ENCODE measurements around the gene FXYD1. TPM values are rescaled to one million over a fixed set of nuclear protein-coding genes. Genes with fewer than 3 reads are reported as not detected.

Gene FXYD1
- polyA plus RNA-seq, 2 of the 4 experiments (the other 2 are of a cell fraction): not detected

DNA sequence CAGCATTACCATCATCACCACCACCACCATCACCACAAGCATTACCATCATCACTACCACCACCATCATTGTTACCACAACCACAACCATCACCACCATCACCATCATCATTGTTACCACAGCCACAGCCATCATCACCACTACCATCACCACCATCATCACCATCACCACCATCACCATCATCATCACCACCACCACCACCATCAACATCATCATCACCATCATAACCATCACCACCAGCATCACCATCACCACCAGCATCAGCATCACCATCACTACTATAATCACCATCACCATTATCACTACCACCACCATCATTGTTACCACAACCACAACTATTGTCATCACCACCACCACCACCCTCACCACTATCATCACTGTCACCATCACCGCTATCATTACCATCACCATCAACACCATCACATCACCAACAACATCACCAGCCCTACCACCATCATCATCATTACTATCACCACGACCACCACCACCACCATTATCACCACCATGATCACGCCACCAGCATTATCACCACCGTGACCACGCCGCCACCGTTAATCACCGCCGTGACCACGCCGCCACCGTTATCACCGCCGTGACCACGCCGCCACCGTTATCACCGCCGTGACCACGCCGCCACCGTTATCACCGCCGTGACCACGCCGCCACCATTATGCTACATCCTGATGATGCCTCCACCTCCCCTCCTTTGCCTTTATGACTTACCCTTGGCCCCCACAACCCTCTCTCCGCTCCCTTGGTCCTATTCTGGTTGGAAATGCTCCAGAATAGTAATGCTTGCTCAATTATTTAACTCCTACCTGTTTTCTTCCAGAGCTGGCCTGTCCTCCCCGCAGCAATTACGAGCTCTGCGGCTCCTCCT is 33.0 kb upstream of the FXYD1 start (continued):
- TF ChIP-seq, protein P1, sequence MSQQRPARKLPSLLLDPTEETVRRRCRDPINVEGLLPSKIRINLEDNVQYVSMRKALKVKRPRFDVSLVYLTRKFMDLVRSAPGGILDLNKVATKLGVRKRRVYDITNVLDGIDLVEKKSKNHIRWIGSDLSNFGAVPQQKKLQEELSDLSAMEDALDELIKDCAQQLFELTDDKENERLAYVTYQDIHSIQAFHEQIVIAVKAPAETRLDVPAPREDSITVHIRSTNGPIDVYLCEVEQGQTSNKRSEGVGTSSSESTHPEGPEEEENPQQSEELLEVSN (IDR thresholded peaks at IDR 0.05; ENCODE audit: borderline replicate concordance, low read depth): no peak
- TF ChIP-seq FOSB (CRISPR knock-in tag; IDR thresholded peaks at IDR 0.05): no peak
- no peak for TF ChIP-seq JUNB (IDR thresholded peaks at IDR 0.05)

DNA sequence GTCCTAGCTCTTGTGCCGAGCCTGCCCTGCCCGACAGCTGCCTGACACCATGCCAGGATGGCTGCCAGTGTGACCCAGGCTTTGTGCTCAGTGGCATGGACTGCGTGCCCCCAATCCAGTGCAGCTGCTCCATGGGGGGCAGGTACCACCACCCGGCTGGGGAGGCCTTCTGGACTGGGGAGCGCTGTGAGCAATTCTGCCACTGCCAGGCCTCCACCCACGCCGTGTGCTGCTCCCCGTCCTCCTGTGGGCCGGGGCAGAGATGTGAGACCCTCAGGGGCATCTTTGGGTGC is 32.4 kb upstream of the FXYD1 start:
- Histone ChIP-seq H3K27ac (no peak overlapping the region), H3K4me2 (no peak overlapping the region), H3K4me3 (no peak overlapping the region), H3K4me1 (peaks cover 6% of the 10 kb centered on the region; the same call in 1 of the 3 replicates), H3K9me3 (peaks cover 6% of the 10 kb centered on the region; the same call in 1 of the 3 replicates)
- ATAC-seq: no peak
- ChIA-PET POLR2A (interaction anchor here (0.6 kb wide), 1 partner anchor 731 kb away, joined by 3 read pairs; no protein-coding TSS in a partner anchor), CTCF (interaction anchor here (0.6 to 3.7 kb wide), 7 partner anchors 9 to 599 kb away, joined by 3 to 29 read pairs (median 8); no protein-coding TSS in a partner anchor)
- TF ChIP-seq CHD2 (IDR thresholded peaks at IDR 0.05; ENCODE audit: low read length, partially characterized antibody) (no peak), HOXA7 (CRISPR knock-in tag; IDR thresholded peaks at IDR 0.05) (no peak), RAD21 (conservative IDR thresholded peaks at IDR 0.05 in 1 of 2, IDR thresholded peaks at IDR 0.05 in 1 of 2) (no peak), FOSB (CRISPR knock-in tag; IDR thresholded peaks at IDR 0.05) (no peak), MAFK (IDR thresholded peaks at IDR 0.05; ENCODE audit: partially characterized antibody) (no peak), EHF (CRISPR knock-in tag; IDR thresholded peaks at IDR 0.05) (no peak), EHMT2 (IDR thresholded peaks at IDR 0.05; ENCODE audit: low read depth) (no peak), NFE2L2 (conservative IDR thresholded peaks at IDR 0.05; ENCODE audit: low read length) (no peak), MYC (IDR thresholded peaks at IDR 0.05; ENCODE audit: borderline replicate concordance, low read length) (no peak), CBX2 (IDR thresholded peaks at IDR 0.05; ENCODE audit: borderline replicate concordance, low read depth) (no peak), RCOR1 (IDR thresholded peaks at IDR 0.05; ENCODE audit: low read depth, low read length) (no peak), NR3C1 (IDR thresholded peaks at IDR 0.05) (no peak), EP300 (IDR thresholded peaks at IDR 0.05) (no peak), HOXB13 (CRISPR knock-in tag; IDR thresholded peaks at IDR 0.05; ENCODE audit: low read depth) (no peak), SMC3 (IDR thresholded peaks at IDR 0.05) (no peak), CEBPB (IDR thresholded peaks at IDR 0.05) (no peak), RARB (CRISPR knock-in tag; IDR thresholded peaks at IDR 0.05) (no peak), TFCP2L1 (CRISPR knock-in tag; IDR thresholded peaks at IDR 0.05) (no peak)
- TF ChIP-seq, protein P2, sequence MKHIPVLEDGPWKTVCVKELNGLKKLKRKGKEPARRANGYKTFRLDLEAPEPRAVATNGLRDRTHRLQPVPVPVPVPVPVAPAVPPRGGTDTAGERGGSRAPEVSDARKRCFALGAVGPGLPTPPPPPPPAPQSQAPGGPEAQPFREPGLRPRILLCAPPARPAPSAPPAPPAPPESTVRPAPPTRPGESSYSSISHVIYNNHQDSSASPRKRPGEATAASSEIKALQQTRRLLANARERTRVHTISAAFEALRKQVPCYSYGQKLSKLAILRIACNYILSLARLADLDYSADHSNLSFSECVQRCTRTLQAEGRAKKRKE (CRISPR knock-in tag; IDR thresholded peaks at IDR 0.05; ENCODE audit: low read depth): no peak
- TF ChIP-seq, protein P3, sequence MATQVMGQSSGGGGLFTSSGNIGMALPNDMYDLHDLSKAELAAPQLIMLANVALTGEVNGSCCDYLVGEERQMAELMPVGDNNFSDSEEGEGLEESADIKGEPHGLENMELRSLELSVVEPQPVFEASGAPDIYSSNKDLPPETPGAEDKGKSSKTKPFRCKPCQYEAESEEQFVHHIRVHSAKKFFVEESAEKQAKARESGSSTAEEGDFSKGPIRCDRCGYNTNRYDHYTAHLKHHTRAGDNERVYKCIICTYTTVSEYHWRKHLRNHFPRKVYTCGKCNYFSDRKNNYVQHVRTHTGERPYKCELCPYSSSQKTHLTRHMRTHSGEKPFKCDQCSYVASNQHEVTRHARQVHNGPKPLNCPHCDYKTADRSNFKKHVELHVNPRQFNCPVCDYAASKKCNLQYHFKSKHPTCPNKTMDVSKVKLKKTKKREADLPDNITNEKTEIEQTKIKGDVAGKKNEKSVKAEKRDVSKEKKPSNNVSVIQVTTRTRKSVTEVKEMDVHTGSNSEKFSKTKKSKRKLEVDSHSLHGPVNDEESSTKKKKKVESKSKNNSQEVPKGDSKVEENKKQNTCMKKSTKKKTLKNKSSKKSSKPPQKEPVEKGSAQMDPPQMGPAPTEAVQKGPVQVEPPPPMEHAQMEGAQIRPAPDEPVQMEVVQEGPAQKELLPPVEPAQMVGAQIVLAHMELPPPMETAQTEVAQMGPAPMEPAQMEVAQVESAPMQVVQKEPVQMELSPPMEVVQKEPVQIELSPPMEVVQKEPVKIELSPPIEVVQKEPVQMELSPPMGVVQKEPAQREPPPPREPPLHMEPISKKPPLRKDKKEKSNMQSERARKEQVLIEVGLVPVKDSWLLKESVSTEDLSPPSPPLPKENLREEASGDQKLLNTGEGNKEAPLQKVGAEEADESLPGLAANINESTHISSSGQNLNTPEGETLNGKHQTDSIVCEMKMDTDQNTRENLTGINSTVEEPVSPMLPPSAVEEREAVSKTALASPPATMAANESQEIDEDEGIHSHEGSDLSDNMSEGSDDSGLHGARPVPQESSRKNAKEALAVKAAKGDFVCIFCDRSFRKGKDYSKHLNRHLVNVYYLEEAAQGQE (IDR thresholded peaks at IDR 0.05): no peak
- WGBS (ENCODE audit: missing lambda C conversion rate): 73% methylated on average over 9 of the region's 9 CpGs
- no peak for FAIRE-seq
- no peak for DNase-seq (ENCODE audit: low read depth in 1 of 2, low spot score in 1 of 2)

Data from A549 (cell line).